ENCODE results near the gene C4B.

DNA sequence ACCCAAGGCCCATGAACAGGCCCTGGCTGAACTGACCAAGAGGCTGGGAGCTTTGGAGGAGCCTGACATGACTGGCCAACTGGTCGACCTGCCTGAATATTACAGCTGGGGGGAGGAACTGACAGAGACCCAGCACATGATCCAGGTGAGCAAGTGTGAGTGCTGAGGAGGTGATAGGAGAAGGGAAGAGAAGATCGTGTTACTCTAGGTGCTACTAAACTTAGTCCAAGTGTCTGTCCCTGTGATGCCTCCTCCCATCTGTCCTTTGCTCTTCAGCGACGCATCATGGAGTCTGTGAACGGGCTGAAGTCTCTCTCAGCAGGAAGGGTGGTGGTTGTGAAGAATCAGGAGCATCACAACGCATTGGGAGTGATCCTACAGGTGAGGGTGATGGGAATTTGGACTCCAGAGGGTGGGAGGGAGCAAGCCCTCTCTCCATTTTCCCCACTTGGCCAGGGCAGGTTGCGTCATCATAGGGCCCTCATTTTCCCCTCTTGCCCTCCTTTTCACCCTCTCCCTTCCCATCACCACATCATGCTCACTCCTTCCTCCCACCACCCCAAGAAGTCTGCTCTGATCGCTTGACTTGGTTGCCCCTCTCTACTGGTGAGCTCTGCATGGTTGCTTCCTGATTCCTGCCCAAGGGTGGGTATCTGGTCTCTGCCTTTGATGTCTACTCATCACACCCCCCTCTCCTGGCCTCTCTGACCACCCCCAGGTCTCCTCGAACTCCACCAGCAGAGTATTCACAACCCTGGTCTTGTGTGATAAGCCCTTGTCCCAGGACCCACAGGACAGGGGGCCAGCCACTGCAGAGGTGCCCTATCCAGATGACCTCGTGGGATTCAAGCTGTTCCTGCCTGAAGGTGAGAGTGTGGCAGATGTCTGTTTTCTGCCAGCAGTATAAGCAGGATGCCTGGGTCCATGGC is 47.3 kb upstream of the C4B start:
- TF ChIP-seq, protein P1, sequence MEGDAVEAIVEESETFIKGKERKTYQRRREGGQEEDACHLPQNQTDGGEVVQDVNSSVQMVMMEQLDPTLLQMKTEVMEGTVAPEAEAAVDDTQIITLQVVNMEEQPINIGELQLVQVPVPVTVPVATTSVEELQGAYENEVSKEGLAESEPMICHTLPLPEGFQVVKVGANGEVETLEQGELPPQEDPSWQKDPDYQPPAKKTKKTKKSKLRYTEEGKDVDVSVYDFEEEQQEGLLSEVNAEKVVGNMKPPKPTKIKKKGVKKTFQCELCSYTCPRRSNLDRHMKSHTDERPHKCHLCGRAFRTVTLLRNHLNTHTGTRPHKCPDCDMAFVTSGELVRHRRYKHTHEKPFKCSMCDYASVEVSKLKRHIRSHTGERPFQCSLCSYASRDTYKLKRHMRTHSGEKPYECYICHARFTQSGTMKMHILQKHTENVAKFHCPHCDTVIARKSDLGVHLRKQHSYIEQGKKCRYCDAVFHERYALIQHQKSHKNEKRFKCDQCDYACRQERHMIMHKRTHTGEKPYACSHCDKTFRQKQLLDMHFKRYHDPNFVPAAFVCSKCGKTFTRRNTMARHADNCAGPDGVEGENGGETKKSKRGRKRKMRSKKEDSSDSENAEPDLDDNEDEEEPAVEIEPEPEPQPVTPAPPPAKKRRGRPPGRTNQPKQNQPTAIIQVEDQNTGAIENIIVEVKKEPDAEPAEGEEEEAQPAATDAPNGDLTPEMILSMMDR (IDR thresholded peaks at IDR 0.05): no peak
- TF ChIP-seq ZNF219 (CRISPR knock-in tag; IDR thresholded peaks at IDR 0.05; ENCODE audit: borderline replicate concordance) (no peak), SP1 (CRISPR knock-in tag; conservative IDR thresholded peaks at IDR 0.05) (no peak), ZNF232 (CRISPR knock-in tag; IDR thresholded peaks at IDR 0.05) (no peak), TEAD4 (CRISPR knock-in tag; IDR thresholded peaks at IDR 0.05) (no peak), TEAD1 (CRISPR knock-in tag; IDR thresholded peaks at IDR 0.05) (no peak)
- TF ChIP-seq, protein P2, sequence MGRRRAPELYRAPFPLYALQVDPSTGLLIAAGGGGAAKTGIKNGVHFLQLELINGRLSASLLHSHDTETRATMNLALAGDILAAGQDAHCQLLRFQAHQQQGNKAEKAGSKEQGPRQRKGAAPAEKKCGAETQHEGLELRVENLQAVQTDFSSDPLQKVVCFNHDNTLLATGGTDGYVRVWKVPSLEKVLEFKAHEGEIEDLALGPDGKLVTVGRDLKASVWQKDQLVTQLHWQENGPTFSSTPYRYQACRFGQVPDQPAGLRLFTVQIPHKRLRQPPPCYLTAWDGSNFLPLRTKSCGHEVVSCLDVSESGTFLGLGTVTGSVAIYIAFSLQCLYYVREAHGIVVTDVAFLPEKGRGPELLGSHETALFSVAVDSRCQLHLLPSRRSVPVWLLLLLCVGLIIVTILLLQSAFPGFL (CRISPR knock-in tag; IDR thresholded peaks at IDR 0.05; ENCODE audit: borderline replicate concordance): no peak

All from WTC11 (cell line).